GM21423 (cell line): ENCODE measurements around the gene TLCD2.
"Not testable (repeated sequence)": the region's sequence is repeated elsewhere in the genome, so short reads cannot be mapped to it uniquely, and the experiment has no call there.

Experiments
- ATAC-seq: cut with Tn5 transposase; IDR thresholded peaks from one replicate; pipeline ENCODE4 v1.9.1; 2021; ENCODE audit warnings: mild to moderate bottlenecking, moderate library complexity; ENCODE audit not compliant: unreplicated experiment

The TLCD2 gene

GRCh38 chr17:1736348-1737281 is 26.4 kb upstream of the TLCD2 start:
- ATAC-seq = no peak

- ATAC-seq = no peak
Observed at GRCh38 chr17:1735834-1736347, 25.7 kb upstream of the TLCD2 start.

DNA sequence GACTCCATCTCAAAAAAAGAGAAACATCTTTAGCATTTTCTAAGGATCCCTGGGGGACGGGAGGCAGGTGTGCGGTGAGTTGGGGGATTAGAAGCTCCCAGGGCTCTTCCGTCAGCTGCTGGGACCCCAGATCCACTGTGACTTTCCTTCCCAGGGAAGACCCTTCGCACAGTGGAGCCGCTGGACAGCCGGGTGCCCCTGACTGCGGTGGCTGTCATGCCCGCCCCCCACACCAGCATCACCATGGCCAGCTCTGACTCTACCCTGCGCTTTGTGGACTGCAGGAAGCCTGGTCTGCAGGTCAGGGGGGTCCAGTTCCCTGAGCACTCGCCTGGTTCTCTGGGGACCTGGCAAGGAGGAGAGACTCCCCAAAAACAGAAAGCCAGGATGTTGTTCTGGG is 25.2 kb upstream of the TLCD2 start:
- ATAC-seq = no peak

- ATAC-seq = no peak
Observed at GRCh38 chr17:1733759-1734158, 23.6 kb upstream of the TLCD2 start.

GRCh38 chr17:1732833-1733321 is 22.7 kb upstream of the TLCD2 start:
- no peak for ATAC-seq

DNA sequence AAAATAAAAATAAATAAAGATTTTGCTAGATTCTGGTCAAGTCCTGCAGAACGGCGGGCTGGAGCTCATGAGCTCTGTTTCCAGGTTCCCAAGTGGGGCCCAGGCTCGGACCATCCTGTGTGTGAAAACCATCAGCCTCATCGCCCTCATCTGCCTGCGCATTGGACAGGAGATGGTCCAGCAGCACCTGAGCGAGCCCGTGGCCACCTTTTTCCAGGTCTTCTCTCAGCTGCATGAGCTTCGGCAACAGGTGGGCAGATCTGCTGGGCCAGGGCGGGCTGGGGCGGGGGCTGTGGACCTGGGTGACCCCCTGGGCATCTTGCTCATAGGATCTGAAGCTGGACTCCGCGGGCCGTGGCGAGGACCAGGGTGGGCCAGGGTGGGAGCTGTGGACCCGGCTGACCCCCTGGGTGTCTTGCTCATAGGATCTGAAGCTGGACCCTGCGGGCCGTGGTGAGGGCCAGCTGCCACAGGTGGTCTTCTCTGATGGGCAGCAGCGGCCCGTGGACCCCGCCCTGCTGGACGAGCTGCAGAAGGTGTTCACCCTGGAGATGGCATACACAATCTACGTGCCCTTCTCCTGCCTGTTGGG is 22.2 kb upstream of the TLCD2 start:
- ATAC-seq = no peak

- no peak for ATAC-seq
Observed at GRCh38 chr17:1731194-1731506, 21.0 kb upstream of the TLCD2 start.

DNA sequence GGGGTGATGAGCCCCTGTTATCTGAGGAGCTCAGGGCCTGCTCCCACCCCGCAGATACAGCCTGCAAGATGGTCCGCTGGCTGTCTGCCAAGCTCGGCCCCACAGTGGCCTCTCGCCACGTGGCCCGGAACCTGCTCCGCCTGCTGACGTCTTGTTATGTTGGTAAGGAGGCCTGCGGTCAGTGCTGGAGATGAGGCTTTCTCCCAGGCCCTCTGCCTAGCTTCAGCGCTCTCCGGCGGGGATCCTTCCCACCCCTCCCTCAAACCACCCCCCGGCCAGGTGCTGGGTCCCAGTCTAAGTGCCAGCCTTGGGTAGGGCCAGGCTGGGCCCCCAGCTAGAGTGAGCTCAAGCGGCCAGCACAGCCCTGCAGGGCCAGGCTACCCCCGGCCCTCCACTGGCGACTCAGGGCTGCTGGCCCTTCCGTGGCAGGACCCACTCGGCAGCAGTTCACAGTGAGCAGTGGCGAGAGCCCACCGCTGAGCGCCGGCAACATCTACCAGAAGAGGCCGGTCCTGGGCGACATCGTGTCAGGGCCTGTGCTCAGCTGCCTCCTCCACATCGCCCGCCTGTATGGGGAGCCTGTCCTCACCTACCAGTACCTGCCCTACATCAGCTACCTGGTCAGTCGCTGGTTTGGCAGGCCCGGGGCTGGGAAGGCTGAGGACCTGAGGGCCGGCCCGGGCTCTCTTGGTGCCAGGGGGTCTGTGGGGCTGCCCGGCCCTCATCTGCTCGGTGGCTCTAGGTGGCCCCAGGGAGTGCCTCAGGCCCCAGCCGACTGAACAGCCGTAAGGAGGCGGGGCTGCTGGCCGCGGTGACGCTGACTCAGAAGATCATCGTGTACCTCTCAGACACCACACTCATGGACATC is 20.4 kb upstream of the TLCD2 start:
- ATAC-seq = no peak

DNA sequence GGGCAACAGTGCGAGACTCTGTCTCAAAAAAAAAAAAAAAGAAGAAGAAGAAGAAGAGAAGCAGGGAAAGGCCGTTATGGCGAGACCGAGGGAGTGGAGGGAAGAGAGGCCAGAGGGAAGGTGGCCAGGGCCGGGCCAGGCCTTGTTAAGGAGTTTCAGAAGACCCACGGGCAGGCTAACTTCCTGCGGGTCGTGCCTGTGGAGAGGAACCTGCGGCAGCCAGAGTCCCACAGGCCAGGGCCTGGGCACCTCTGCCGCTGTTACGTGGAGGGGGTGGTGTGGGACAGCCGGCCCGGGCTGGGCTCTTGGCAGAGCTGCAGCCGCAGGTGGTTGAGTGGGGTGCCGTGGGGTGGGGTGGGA is 19.8 kb upstream of the TLCD2 start:
- no peak for ATAC-seq

DNA sequence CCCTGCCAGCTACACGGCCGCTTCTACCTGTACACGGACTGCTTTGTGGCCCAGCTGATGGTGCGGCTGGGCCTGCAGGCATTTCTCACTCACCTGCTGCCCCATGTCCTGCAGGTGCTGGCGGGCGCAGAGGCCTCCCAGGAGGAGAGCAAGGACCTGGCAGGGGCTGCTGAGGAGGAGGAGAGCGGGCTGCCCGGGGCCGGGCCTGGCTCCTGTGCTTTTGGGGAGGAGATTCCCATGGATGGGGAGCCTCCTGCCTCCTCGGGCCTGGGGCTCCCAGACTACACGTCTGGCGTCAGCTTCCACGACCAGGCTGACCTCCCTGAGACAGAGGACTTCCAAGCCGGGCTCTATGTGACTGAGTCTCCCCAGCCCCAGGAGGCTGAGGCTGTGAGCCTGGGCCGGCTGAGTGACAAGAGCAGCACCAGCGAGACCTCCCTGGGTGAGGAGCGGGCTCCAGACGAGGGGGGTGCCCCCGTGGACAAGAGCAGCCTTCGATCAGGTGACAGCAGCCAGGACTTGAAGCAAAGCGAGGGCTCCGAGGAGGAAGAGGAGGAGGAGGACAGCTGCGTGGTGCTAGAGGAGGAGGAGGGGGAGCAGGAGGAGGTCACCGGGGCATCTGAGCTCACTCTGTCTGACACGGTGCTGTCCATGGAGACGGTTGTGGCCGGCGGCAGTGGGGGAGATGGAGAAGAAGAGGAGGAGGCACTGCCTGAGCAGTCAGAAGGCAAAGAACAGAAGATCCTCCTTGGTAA is 17.9 kb upstream of the TLCD2 start:
- ATAC-seq = no peak

DNA sequence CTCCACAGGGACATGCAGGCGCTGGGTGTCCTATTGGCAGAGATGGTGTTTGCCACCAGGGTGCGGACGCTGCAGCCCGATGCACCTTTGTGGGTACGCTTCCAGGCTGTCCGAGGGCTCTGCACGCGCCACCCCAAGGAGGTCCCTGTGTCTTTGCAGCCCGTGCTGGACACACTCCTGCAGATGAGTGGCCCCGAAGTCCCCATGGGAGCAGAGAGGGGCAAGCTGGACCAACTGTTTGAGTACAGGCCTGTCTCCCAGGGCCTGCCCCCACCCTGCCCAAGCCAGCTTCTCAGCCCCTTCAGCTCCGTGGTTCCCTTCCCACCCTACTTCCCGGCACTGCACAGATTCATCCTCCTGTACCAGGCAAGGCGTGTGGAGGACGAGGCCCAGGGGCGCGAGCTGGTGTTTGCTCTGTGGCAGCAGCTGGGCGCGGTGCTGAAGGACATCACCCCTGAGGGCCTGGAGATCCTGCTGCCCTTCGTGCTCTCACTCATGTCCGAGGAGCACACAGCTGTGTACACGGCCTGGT is 17.1 kb upstream of the TLCD2 start:
- ATAC-seq = no peak

GRCh38 chr17:1726626-1727257 is 16.6 kb upstream of the TLCD2 start:
- ATAC-seq = no peak

DNA sequence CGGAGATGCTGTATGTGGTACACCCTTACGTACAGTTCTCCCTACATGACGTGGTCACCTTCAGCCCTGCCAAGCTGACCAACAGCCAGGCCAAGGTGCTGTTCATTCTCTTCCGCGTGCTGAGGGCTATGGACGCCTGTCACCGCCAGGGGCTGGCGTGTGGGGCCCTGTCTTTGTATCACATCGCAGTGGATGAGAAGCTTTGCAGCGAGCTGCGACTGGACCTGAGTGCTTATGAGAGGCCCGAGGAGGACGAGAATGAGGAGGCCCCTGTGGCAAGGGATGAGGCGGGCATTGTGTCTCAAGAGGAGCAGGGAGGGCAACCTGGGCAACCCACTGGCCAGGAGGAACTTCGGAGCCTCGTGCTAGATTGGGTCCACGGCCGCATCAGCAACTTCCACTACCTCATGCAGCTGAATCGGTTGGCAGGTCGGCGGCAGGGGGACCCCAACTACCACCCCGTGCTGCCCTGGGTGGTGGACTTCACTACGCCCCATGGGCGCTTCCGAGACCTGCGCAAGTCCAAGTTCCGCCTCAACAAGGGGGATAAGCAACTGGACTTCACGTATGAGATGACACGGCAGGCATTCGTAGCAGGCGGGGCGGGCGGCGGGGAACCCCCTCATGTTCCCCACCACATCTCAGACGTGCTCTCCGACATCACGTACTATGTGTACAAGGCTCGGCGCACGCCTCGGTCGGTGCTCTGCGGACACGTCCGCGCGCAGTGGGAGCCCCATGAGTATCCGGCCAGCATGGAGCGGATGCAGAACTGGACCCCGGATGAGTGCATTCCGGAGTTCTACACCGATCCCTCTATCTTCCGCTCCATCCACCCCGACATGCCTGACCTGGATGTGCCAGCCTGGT is 15.7 kb upstream of the TLCD2 start:
- no peak for ATAC-seq

- ATAC-seq = peak; percentile 22
Observed at GRCh38 chr17:1724869-1725641, 14.9 kb upstream of the TLCD2 start.

GRCh38 chr17:1724351-1724868 is 14.2 kb upstream of the TLCD2 start, which contains the start of gene WDR81:
TSS of gene WDR81 (plus strand) at chr17:1724704. CDS start at chr17:1724960, 256 bp downstream.
- ATAC-seq = peak; percentile 52

DNA sequence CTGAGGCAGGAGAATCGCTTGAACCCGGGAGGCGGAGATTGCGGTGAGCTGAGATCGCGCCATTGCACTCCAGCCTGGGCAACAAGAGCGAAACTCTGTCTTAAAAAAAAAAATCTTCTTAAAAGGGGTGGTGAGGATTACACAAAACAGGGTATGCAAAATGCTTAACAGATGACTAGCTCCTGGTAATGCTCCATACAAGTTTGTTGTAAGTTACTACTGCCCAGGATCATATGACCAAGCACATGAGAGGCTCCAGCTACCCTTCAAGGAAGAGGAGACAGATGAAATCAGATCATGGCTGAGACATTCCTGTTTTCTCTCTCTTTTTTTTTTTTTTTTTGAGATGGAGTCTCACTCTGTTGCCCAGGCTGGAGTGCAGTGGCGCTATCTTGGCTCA is 11.8 kb upstream of the TLCD2 start:
- ATAC-seq = not testable (repeated sequence)

GRCh38 chr17:1720856-1721386 is 10.7 kb upstream of the TLCD2 start:
- no peak for ATAC-seq
